Measurements from ENCODE around the gene CCR9.

Gene CCR9

GRCh38 chr3:45927881-45928280 lies 41.5 kb downstream of the CCR9 start:
- TF ChIP-seq ZFX (IDR thresholded peaks at IDR 0.05; ENCODE audit: borderline replicate concordance) (no peak), CTCF (IDR thresholded peaks at IDR 0.05) (no peak)
- H3K27ac ChIP-seq, result no peak overlapping the region

- TF ChIP-seq ZFX (IDR thresholded peaks at IDR 0.05; ENCODE audit: borderline replicate concordance), result no peak
- peak; percentile 70 for TF ChIP-seq CTCF (IDR thresholded peaks at IDR 0.05)
Observed at GRCh38 chr3:45929042-45929679, 42.8 kb downstream of the CCR9 start.

GRCh38 chr3:45931496-45931895 lies 45.2 kb downstream of the CCR9 start:
- TF ChIP-seq ZFX (IDR thresholded peaks at IDR 0.05; ENCODE audit: borderline replicate concordance) (no peak), CTCF (IDR thresholded peaks at IDR 0.05) (no peak)
- H3K27ac ChIP-seq, result no peak overlapping the region

More at GRCh38 chr3:45929042-45929679, 42.8 kb downstream of the CCR9 start:
- H3K27ac ChIP-seq, result no peak overlapping the region

- no peak for TF ChIP-seq ZFX (IDR thresholded peaks at IDR 0.05; ENCODE audit: borderline replicate concordance)
- TF ChIP-seq CTCF (IDR thresholded peaks at IDR 0.05), result no peak
Observed at GRCh38 chr3:45932112-45932511, 45.8 kb downstream of the CCR9 start.

GRCh38 chr3:45933591-45933990 lies 47.2 kb downstream of the CCR9 start:
- no peak overlapping the region for H3K27ac ChIP-seq
- TF ChIP-seq ZFX (IDR thresholded peaks at IDR 0.05; ENCODE audit: borderline replicate concordance) (no peak), CTCF (IDR thresholded peaks at IDR 0.05) (no peak)

More at GRCh38 chr3:45932112-45932511, 45.8 kb downstream of the CCR9 start:
- H3K27ac ChIP-seq, result no peak overlapping the region

GRCh38 chr3:45936261-45936660 lies 49.9 kb downstream of the CCR9 start:
- no peak overlapping the region for H3K27ac ChIP-seq
- TF ChIP-seq ZFX (IDR thresholded peaks at IDR 0.05; ENCODE audit: borderline replicate concordance) (no peak), CTCF (IDR thresholded peaks at IDR 0.05) (no peak)

GRCh38 chr3:45937206-45938042 lies 51.1 kb downstream of the CCR9 start:
- no peak for TF ChIP-seq CTCF (IDR thresholded peaks at IDR 0.05)
- no peak for TF ChIP-seq ZFX (IDR thresholded peaks at IDR 0.05; ENCODE audit: borderline replicate concordance)

More at GRCh38 chr3:45937206-45938042, 51.1 kb downstream of the CCR9 start:
- H3K27ac ChIP-seq, result no peak overlapping the region
